Stomach (tissue), 9 donors: Measurements from ENCODE around the gene ELOVL1. TPM values are rescaled to one million over a fixed set of nuclear protein-coding genes. Genes with fewer than 3 reads are reported as not detected.

Source experiments
- DNase-seq, 2 donors: peaks; one replicate each; pipeline versions ENCODE4 v3.0.0 to v3.0.0-alpha.2; 2013 to 2019
- H3K27ac ChIP-seq, 5 donors: fragments of 200-600 bp in 4 of 5; sonication (generic) in 4 of 5; one replicate each; pipeline ENCODE4 v1.5.1; 2013 to 2019; ENCODE audit warnings: mild to moderate bottlenecking in 1 of 5, moderate library complexity in 1 of 5
- H3K27me3 ChIP-seq, 3 donors: fragments of 200-600 bp; sonication (generic); one replicate each; pipeline ENCODE4 v1.5.1; 2017 to 2019; ENCODE audit warnings: mixed run types in 1 of 3
- H3K36me3 ChIP-seq, 4 donors: fragments of 200-600 bp; sonication (generic); 1 replicate in 3 of 4; 2 replicates in 1 of 4; pipeline ENCODE4 v1.5.1; 2016 to 2019
- H3K4me1 ChIP-seq, 4 donors: fragments of 200-600 bp; sonication (generic); one replicate each; pipeline ENCODE4 v1.5.1; 2016 to 2019
- H3K4me3 ChIP-seq, 4 donors: fragments of 200-600 bp; sonication (generic) in 3 of 4; one replicate each; pipeline ENCODE4 v1.5.1; 2016 to 2019; ENCODE audit warnings: mild to moderate bottlenecking in 1 of 4
- H3K9me3 ChIP-seq, 4 donors: fragments of 200-600 bp; sonication (generic); one replicate each; pipeline ENCODE4 v1.5.1; 2016 to 2019
- EP300 ChIP-seq: sonication (generic); formaldehyde crosslinking; IDR thresholded peaks from one replicate; pipeline ENCODE4 v1.6.1; 2017; ENCODE audit warnings: antibody characterized with exemption
- POLR2A ChIP-seq, 4 donors: fragments of 450-650 bp; IDR thresholded peaks; one replicate each; pipeline ENCODE4 v1.6.1; 2016; ENCODE audit warnings: antibody characterized with exemption in 4 of 4, control low read depth in 2 of 4, mild to moderate bottlenecking in 1 of 4, moderate library complexity in 1 of 4
- POLR2AphosphoS5 ChIP-seq, 3 donors: sonication (generic); formaldehyde crosslinking; IDR thresholded peaks; one replicate each; pipeline ENCODE4 v1.6.1; 2016; ENCODE audit warnings: antibody characterized with exemption in 3 of 3
- WGBS, 5 donors: extraction: QIAGEN DNeasy Blood & Tissue Kit in 3 of 5; methylation state at CpG; one replicate each; pipeline versions ENCODE4 v1.1.5 to v1.1.7; 2013 to 2018; 5-methylcytosine and 5-hydroxymethylcytosine counted together
- intact Hi-C: fragments of 100-400 bp; cut with DNase I; formaldehyde crosslinking; loops from one replicate; pipeline ENCODE4 v1.15.1; 2023; ENCODE audit warnings: low total_unique reads
- polyA plus RNA-seq, 3 donors: library from polyadenylated mRNA; stranded (reverse); fragments of 200-250 nt; gene quantifications; one replicate each; pipeline ENCODE4 v1.2.3, GENCODE V29; 2013
- total RNA-seq, 5 donors: library from RNA; depleted of rRNA; stranded (reverse); fragments of >200 nt; gene quantifications; one replicate each; pipeline versions ENCODE4 v1.1.0 to v1.2.3, GENCODE V29; 2014 to 2016
- TF ChIP-seq, protein P1 (sequence below), 7 experiments: fragments of 450-650 bp in 4 of 7; fragments of 200-600 bp in 3 of 7; sonication (generic) in 3 of 7; IDR thresholded peaks; one replicate each; pipeline ENCODE4 v1.5.1; 2016 to 2019; ENCODE audit warnings: antibody characterized with exemption in 7 of 7, control low read depth in 2 of 7, mild to moderate bottlenecking in 1 of 7
- donor health status: healthy with polysubstance abuse.
- donor health status: Bipolar disorder and iron deficiency.
- donor health status: healthy.

ELOVL1 gene
- total and polyA plus RNA-seq, 8 donors: 7.6 to 109 (median 55.7) TPM

DNA sequence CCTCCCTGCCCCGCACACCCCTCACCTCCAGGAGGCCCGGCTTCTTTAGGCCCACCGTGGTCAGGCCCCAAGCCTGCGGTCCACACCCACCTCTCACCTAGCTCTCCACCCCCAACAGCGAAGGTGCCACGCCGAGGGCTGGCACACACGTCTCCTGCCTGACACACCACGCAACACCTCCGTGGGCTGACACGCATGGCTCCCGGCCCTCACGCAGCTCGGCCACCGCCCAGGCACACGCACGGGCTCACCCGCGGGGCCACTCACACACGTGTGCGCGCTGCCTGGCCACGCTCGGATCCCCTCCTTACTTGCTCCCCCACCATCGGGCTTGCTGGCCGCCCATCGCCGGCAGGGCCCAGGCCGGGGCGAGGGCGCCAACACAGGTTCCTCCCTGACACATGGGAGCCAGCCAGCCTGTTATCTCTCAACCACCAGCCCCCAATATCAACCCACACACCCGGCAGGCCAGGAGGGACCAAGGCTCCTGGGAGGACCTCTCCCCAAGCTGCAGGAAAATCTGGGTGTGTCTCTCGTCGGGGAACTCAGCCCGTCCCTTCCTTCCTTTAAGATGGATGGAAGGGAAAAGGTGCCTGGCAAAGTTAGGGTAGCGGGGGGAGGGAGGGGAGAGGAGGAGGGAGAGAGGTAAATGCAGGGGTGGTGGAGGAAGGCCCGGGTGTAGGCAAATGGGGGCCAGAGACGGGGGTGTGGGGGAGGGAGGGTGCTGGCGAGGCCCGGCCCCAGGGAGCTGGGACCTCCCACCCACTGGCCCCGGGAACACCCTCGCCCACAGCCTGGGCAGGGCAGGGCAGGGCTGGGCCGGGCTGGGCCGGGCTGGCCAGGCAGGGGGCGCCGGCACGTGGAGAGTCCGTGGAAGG is 546 bp downstream of the ELOVL1 start:
- Histone ChIP-seq H3K9me3 (no peaks in the 10 kb centered on the region), H3K27me3 (no peaks in the 10 kb centered on the region), H3K4me1 (peaks cover 26 to 66% (median 37%) of the 10 kb centered on the region in 4 donors), H3K27ac (peak overlapping the region; percentile 93 to 98 (median 97)), H3K36me3 (peaks cover 29 to 41% (median 33%) of the 10 kb centered on the region in 4 donors), H3K4me3 (peak overlapping the region; percentile 75 to 88 (median 82))
- DNase-seq: peak in 1 of 2 donors; percentile 75
- intact Hi-C loops: no loop called here
- peak in 1 of 4 donors; percentile 43 for TF ChIP-seq POLR2A (IDR thresholded peaks at IDR 0.05)
- TF ChIP-seq, protein P1, sequence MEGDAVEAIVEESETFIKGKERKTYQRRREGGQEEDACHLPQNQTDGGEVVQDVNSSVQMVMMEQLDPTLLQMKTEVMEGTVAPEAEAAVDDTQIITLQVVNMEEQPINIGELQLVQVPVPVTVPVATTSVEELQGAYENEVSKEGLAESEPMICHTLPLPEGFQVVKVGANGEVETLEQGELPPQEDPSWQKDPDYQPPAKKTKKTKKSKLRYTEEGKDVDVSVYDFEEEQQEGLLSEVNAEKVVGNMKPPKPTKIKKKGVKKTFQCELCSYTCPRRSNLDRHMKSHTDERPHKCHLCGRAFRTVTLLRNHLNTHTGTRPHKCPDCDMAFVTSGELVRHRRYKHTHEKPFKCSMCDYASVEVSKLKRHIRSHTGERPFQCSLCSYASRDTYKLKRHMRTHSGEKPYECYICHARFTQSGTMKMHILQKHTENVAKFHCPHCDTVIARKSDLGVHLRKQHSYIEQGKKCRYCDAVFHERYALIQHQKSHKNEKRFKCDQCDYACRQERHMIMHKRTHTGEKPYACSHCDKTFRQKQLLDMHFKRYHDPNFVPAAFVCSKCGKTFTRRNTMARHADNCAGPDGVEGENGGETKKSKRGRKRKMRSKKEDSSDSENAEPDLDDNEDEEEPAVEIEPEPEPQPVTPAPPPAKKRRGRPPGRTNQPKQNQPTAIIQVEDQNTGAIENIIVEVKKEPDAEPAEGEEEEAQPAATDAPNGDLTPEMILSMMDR (IDR thresholded peaks at IDR 0.05): no peak
- TF ChIP-seq EP300: no peak
- TF ChIP-seq POLR2AphosphoS5 (IDR thresholded peaks at IDR 0.05): peak in 1 of 3 donors; percentile 3
- WGBS, 5 donors: 0 to 4% (median 2%) methylated on average over 34 to 47 of the region's 48 CpGs

DNA sequence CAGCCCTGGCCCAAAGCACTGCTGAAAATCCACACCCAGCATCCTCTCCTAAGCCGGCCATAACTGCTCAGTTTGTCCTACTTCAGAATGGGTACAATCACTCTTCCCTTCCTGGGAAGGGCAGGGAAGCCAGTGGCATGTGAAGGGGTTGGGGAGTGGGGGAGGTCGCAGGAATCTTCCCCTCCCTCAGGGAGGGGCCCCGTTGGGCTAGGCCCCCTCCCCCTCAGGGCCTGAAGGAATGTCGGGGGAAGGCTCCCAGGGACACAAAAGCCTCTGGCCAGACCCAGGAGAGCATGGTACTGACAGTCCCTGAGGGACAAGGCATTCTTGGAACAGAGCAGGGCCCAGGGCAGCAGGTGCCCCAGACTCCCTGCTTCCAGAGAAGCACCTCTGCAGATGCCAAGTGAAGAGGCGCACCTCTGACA is 1.2 kb downstream of the ELOVL1 start:
- peak overlapping the region; percentile 93 to 98 (median 97) for H3K27ac ChIP-seq

DNA sequence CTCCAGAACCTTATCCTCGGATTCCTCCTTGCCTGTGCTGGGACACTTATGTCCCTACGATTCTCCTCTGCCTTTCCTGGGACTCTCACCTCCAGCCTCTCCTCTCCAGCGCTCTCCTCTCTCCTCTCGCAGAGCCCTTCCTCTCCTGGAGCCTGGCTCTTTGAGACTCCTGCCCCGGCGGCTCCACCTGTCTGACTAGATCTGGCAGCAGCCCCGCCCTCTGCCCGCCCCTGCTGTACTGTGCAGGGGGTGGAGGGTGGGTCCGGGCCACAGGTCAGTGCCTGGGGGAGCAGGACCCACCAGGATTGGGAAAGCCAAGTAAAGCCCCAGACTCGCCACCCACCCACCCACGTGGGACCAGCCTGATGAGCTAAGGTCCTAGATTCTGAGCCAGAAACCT is 1.6 kb downstream of the ELOVL1 start:
- H3K27me3 ChIP-seq: no peaks in the 10 kb centered on the region
- peaks cover 26 to 66% (median 37%) of the 10 kb centered on the region in 4 donors for H3K4me1 ChIP-seq
- H3K36me3 ChIP-seq: peaks cover 36 to 45% (median 44%) of the 10 kb centered on the region in 4 donors
- H3K4me3 ChIP-seq: peak overlapping the region; percentile 75 to 88 (median 82)
- TF ChIP-seq POLR2A (IDR thresholded peaks at IDR 0.05) (peak in 1 of 4 donors; percentile 24), EP300 (no peak), POLR2AphosphoS5 (IDR thresholded peaks at IDR 0.05) (peak in 2 of 3 donors; percentile 54 to 85)
- TF ChIP-seq, protein P1 (IDR thresholded peaks at IDR 0.05): no peak
- intact Hi-C loops: no loop called here
- DNase-seq: peak; percentile 84 to 87
- 25 to 49% (median 32%) methylated on average over 8 to 11 of the region's 11 CpGs for WGBS, 5 donors
- H3K27ac ChIP-seq: peak overlapping the region; percentile 93 to 98 (median 97)
- no peaks in the 10 kb centered on the region for H3K9me3 ChIP-seq

More for the DNA sequence above, 1.2 kb downstream of the ELOVL1 start:
- intact Hi-C loops: no loop called here
- H3K36me3 ChIP-seq: peaks cover 35 to 41% (median 40%) of the 10 kb centered on the region in 4 donors
- peak overlapping the region; percentile 75 to 88 (median 82) for H3K4me3 ChIP-seq
- peak in 1 of 2 donors; percentile 38 for DNase-seq
- H3K4me1 ChIP-seq: peaks cover 26 to 66% (median 37%) of the 10 kb centered on the region in 4 donors
- no peak for TF ChIP-seq EP300
- TF ChIP-seq POLR2AphosphoS5 (IDR thresholded peaks at IDR 0.05): no peak
- TF ChIP-seq, protein P1 (IDR thresholded peaks at IDR 0.05): no peak
- TF ChIP-seq POLR2A (IDR thresholded peaks at IDR 0.05): no peak
- no peaks in the 10 kb centered on the region for H3K27me3 ChIP-seq
- 2 to 24% (median 10%) methylated on average over 4 to 5 of the region's 5 CpGs for WGBS, 5 donors
- H3K9me3 ChIP-seq: no peaks in the 10 kb centered on the region

DNA sequence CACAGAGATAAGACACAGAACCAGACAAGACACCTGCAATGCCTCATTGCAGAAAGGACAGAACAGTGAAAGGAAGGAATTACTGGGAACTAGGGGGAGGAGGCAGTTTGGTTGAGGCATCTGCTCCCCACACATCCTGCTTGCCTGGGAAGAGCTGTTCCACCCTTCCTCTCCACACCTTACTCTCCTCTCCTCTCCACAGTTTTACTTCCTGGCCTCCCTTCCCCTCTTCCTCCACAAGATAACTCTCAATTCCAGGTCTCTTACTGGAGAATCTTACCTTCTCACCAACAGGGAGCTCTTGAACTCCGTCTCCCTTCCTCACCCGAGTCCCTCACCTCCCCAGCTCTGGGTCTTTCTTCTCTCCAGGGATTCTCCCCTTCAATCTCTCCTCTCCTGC is 2.1 kb downstream of the ELOVL1 start:
- no peak for DNase-seq

More for the DNA sequence above, 2.1 kb downstream of the ELOVL1 start:
- Histone ChIP-seq H3K4me3 (peak overlapping the region; percentile 75 to 88 (median 82)), H3K27ac (peak overlapping the region; percentile 93 to 98 (median 97)), H3K4me1 (peaks cover 26 to 71% (median 37%) of the 10 kb centered on the region in 4 donors), H3K27me3 (no peaks in the 10 kb centered on the region), H3K9me3 (no peaks in the 10 kb centered on the region), H3K36me3 (peaks cover 36 to 50% (median 49%) of the 10 kb centered on the region in 4 donors)
- 69 to 80% (median 75%) methylated on average over 2 of the region's 2 CpGs for WGBS, 5 donors
- intact Hi-C loops: no loop called here
- TF ChIP-seq EP300 (no peak), POLR2AphosphoS5 (IDR thresholded peaks at IDR 0.05) (no peak), POLR2A (IDR thresholded peaks at IDR 0.05) (no peak)
- TF ChIP-seq, protein P1 (IDR thresholded peaks at IDR 0.05): no peak
